Measurements from ENCODE around the gene FAM120A. TPM values are rescaled to one million over a fixed set of nuclear protein-coding genes. Genes with fewer than 3 reads are reported as not detected.

FAM120A gene
- total and polyA plus RNA-seq, 2 of the 13 experiments (the other 11 are each of a cell fraction or from before 2014, with no cell fraction given), result 41.3 to 44.4 TPM

GRCh38 chr9:93582115-93582514 lies 130.6 kb downstream of the FAM120A start (continued):
- TF ChIP-seq ARID4A (CRISPR knock-in tag; IDR thresholded peaks at IDR 0.05; ENCODE audit: borderline replicate concordance) (no peak; the same call in 1 of the 2 replicates), ZNF746 (CRISPR knock-in tag; IDR thresholded peaks at IDR 0.05) (no peak)

- Histone ChIP-seq H2AFZ (ENCODE audit: low read length) (no peak overlapping the region), H4K20me1 (ENCODE audit: insufficient read depth, low read length) (peaks cover 21% of the 10 kb centered on the region), H3K27ac (ENCODE audit: extremely low read length, insufficient read depth, low read length) (no peak overlapping the region), H3K9me3 (ENCODE audit: low read length) (no peaks in the 10 kb centered on the region), H3K79me2 (ENCODE audit: insufficient read depth, low read length) (peaks cover 54% of the 10 kb centered on the region), H3K4me2 (ENCODE audit: low read depth, low read length) (peak overlapping the region; percentile 88), H3K4me1 (ENCODE audit: insufficient read depth, low read length) (peaks cover 66% of the 10 kb centered on the region), H3K9ac (ENCODE audit: insufficient read depth, low read depth, low read length) (no peak overlapping the region), H3K27me3 (ENCODE audit: control insufficient read depth in 1 of 2, insufficient read depth in 2 of 2, low read length in 2 of 2) (no peaks in the 10 kb centered on the region), H3K36me3 (replicated peaks in 1 of 2; ENCODE audit: control insufficient read depth in 1 of 2, insufficient read depth in 2 of 2, low read length in 2 of 2) (no peaks in the 10 kb centered on the region), H3K4me3 (replicated peaks in 1 of 3; ENCODE audit: insufficient read depth in 1 of 3, low read depth in 2 of 3, low read length in 3 of 3) (0 out of 6 replicates have a peak overlapping the region, but pooled peaks of 1 of the 3 experiments have one; percentile 65)
- WGBS (ENCODE audit: low lambda C conversion rate), result 80% methylated on average over 3 of the region's 3 CpGs
- ChIA-PET POLR2A (interaction anchor here (1.7 to 2.8 kb wide), 2 partner anchors 10 to 16 kb away, joined by 5 to 26 read pairs; no protein-coding TSS in a partner anchor), CTCF (ENCODE audit: low intra/inter-chr PET ratio, low total read pairs) (no interaction called here)
- no TSS peak for BruUV-seq (replicated peaks)
- TF ChIP-seq ZNF605 (CRISPR knock-in tag; IDR thresholded peaks at IDR 0.05), result no peak
- no peak for TF ChIP-seq ZNF281 (CRISPR knock-in tag; IDR thresholded peaks at IDR 0.05; ENCODE audit: borderline replicate concordance)
- TF ChIP-seq ZNF557 (CRISPR knock-in tag; IDR thresholded peaks at IDR 0.05), result no peak
- TF ChIP-seq ZNF235 (CRISPR knock-in tag; IDR thresholded peaks at IDR 0.05; ENCODE audit: borderline replicate concordance), result no peak
- TF ChIP-seq ZNF121 (CRISPR knock-in tag; IDR thresholded peaks at IDR 0.05), result no peak
- TF ChIP-seq GRHL1 (CRISPR knock-in tag; conservative IDR thresholded peaks at IDR 0.05), result no peak
- no peak for TF ChIP-seq ZNF737 (CRISPR knock-in tag; IDR thresholded peaks at IDR 0.05; ENCODE audit: borderline replicate concordance)
- TF ChIP-seq JUN (CRISPR knock-in tag; IDR thresholded peaks at IDR 0.05), result no peak
- TF ChIP-seq ZNF333 (CRISPR knock-in tag; IDR thresholded peaks at IDR 0.05; ENCODE audit: borderline replicate concordance), result no peak
- TF ChIP-seq THYN1 (CRISPR knock-in tag; IDR thresholded peaks at IDR 0.05; ENCODE audit: borderline replicate concordance, low read depth), result no peak
- TF ChIP-seq SRSF1 (optimal IDR thresholded peaks at IDR 0.05; ENCODE audit: low read depth, low read length), result no peak
- DNase-seq (ENCODE audit: low spot score), result no peak
- intact Hi-C loops (cut with micrococcal nuclease; ENCODE audit: unreplicated experiment) (no loop called here), in situ Hi-C loops (cut with HindIII; ENCODE audit: extremely low pct_ligation_motif_present, low pct_unique_long_range_greater_than_20kb) (no loop called here)
- no peak for FAIRE-seq
- no peak for ATAC-seq
Observed at GRCh38 chr9:93582550-93582949, 131.1 kb downstream of the FAM120A start.

All from HepG2 (cell line).